Lower lobe of right lung (tissue), 2 donors: ENCODE data around the gene ZNF592. TPM values are rescaled to one million over a fixed set of nuclear protein-coding genes. Genes with fewer than 3 reads are reported as not detected.

ENCODE experiments used
- ATAC-seq, 2 donors: fragments of 200-7000 bp; cut with Tn5 transposase; one replicate each; pipeline ENCODE4 v1.9.1; 2020 to 2022; ENCODE audit warnings: mild to moderate bottlenecking in 2 of 2, moderate library complexity in 2 of 2
- DNase-seq: peaks from one replicate; pipeline ENCODE4 v3.0.0-alpha.2; 2020
- H3K27ac ChIP-seq: fragments of 200-600 bp; one replicate; pipeline ENCODE4 v1.8.0; 2022
- H3K27me3 ChIP-seq: fragments of 200-600 bp; one replicate; pipeline ENCODE4 v1.8.0; 2022; ENCODE audit warnings: low read depth
- H3K36me3 ChIP-seq: fragments of 200-600 bp; one replicate; pipeline ENCODE4 v1.8.0; 2022; ENCODE audit warnings: mild to moderate bottlenecking
- H3K4me1 ChIP-seq: fragments of 200-600 bp; one replicate; pipeline ENCODE4 v1.8.0; 2022
- H3K4me3 ChIP-seq: fragments of 200-600 bp; one replicate; pipeline ENCODE4 v1.8.0; 2022; ENCODE audit warnings: mild to moderate bottlenecking
- H3K9me3 ChIP-seq: fragments of 200-600 bp; one replicate; pipeline ENCODE4 v1.8.0; 2022
- CTCF ChIP-seq: fragments of 200-600 bp; IDR thresholded peaks from one replicate; pipeline ENCODE4 v1.8.0; 2022; ENCODE audit warnings: antibody characterized with exemption, mild to moderate bottlenecking
- intact Hi-C: fragments of 100-400 bp; cut with DNase I; formaldehyde crosslinking; loops from one replicate; pipeline ENCODE4 v1.11.0; 2022
- total RNA-seq: library from RNA; stranded (reverse); fragmentation: NEBNext Ultra II Directional; extraction: Animal tissue kit (Norgen Biotek cat#: 25700); gene quantifications from one replicate; pipeline ENCODE4 v1.2.1, GENCODE V29; 2021
- donor health status: DM: no; HTN: yes; CAD: no; lungs with severe emphysema.

ZNF592 gene
- total RNA-seq, 1 donor from 2014 or later, result 34.8 TPM

DNA sequence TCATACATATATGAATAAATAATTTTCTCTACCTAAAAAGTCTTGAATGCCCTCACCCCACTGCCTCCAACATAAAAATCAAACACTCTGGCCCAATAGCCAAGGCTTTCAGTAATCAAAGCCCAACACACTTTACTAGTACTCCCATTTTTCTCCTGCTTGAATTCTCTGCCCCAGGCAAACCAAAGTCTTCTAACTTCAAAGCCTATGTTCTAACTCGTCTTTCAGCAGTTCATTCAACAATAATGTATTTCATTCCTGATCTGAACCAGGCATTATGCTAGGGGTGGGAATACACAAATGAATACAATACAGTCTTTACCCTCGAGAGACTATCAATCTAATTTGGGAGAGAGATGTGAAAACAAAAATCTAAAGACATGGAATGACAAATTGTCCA, 11.4 kb upstream of the ZNF592 start:
- Histone ChIP-seq H3K4me1 (peaks cover 21% of the 10 kb centered on the region), H3K27ac (no peak overlapping the region), H3K4me3 (no peak overlapping the region), H3K9me3 (no peaks in the 10 kb centered on the region), H3K36me3 (no peaks in the 10 kb centered on the region), H3K27me3 (no peaks in the 10 kb centered on the region)
- ATAC-seq, result no peak
- no peak for DNase-seq
- no peak for TF ChIP-seq CTCF
- intact Hi-C loops, result no loop called here

GRCh38 chr15:84740691-84741090, 7.7 kb upstream of the ZNF592 start:
- no peaks in the 10 kb centered on the region for H3K9me3 ChIP-seq
- H3K27me3 ChIP-seq, result no peaks in the 10 kb centered on the region
- DNase-seq (no peak), ATAC-seq (no peak)
- H3K36me3 ChIP-seq, result no peaks in the 10 kb centered on the region
- no peak overlapping the region for H3K27ac ChIP-seq
- H3K4me3 ChIP-seq, result no peak overlapping the region
- TF ChIP-seq CTCF, result no peak
- intact Hi-C loops, result no loop called here
- H3K4me1 ChIP-seq, result peaks cover 10% of the 10 kb centered on the region

GRCh38 chr15:84741121-84741520, 7.3 kb upstream of the ZNF592 start:
- no peak for ATAC-seq
- no peaks in the 10 kb centered on the region for H3K36me3 ChIP-seq
- intact Hi-C loops, result no loop called here
- H3K4me3 ChIP-seq, result no peak overlapping the region
- H3K9me3 ChIP-seq, result no peaks in the 10 kb centered on the region
- H3K4me1 ChIP-seq, result peaks cover 11% of the 10 kb centered on the region
- H3K27ac ChIP-seq, result no peak overlapping the region
- no peak for TF ChIP-seq CTCF
- DNase-seq, result no peak
- no peaks in the 10 kb centered on the region for H3K27me3 ChIP-seq

DNA sequence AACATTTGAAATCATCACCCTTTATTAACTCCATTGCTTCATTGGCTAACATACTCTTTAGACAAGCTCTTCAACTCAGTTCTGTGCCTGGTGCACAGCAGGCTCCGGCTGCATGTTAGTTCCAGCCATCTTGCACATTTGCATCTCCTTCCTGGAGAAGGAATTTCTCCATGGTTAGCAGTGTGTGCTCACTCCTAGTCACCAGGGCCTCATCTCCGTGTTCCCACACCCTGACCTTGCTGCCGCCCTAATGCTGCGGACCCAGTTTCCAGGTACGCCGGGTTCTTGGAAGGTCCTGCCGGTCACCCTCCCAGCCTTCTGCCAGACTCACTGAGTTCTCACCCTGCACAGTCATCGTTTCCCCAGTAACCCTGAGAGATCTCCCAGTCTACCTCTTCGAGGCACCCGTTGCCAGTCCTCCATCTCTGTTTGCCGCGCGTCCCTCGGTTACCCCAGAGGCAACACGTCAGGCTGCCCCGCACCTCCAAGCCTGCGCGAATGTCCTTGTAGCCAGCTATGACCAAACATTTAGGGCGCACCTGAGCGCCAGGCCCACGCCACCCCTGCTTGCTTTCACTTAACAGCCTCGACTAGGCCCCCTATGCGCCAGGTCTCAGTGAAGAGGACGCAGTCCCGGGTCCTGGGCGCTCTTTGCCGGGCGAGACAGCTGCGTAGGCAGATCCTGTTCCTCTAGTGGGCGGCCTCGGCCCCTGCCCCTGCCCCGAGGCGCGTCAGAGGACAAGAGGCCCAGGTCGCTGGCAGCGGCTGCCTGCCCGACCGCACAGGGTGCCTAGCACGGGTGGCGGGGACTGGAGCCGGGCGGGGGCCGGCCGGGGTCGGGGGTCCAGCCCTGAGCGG, 747 bp upstream of the ZNF592 start:
- Histone ChIP-seq H3K9me3 (no peaks in the 10 kb centered on the region), H3K27ac (peak overlapping the region; percentile 100), H3K36me3 (no peaks in the 10 kb centered on the region), H3K4me3 (peak overlapping the region; percentile 85), H3K4me1 (peaks cover 58% of the 10 kb centered on the region), H3K27me3 (no peaks in the 10 kb centered on the region)
- peak; percentile 21 for TF ChIP-seq CTCF
- DNase-seq, result peak; percentile 91
- intact Hi-C loops, result no loop called here
- ATAC-seq, result peak; percentile 81 to 84

DNA sequence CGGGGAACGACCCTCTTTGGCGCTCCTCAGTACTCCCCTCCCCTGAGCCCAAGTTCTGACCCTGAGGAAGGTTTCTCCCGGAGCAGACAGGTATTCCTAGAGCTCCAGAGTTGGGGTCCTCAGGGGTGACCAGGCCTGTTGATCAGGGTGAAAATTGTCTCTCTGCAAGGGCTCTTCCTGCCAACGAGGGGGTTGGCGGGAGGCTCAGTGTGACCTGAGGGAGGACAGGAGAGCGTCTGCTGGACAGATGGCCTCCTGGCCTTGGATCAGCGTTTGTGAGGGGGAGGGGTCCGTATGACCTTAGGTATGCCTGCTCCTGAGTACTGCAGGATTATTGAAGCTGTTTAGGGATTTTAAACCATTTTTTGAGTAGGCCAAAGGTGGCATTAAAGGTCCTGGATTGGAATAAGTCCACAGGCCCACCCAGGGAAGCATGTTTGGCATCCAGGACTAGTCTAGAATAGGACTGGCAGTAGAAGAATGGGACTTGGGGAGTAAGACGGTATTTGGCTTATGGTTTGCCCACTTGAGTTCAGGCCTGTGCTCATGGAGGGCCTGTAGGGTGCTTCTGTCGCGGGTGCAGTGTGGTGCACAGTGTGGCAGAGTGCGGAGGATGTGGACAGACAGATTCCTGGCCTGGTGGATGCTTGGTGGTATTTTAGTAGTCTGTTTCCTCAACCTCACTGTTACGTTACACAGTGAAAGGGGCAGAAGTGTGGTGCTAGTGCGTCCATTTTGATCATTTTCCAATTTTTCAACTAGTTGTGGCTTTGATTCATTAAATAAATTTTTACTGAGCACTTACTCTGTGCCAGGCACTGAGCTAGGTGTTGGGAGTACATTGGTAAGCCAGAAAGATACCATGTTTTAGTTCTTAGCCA, 959 bp downstream of the ZNF592 start:
- peak; percentile 54 for DNase-seq
- no peak for TF ChIP-seq CTCF
- Histone ChIP-seq H3K27me3 (no peaks in the 10 kb centered on the region), H3K36me3 (no peaks in the 10 kb centered on the region), H3K4me1 (peaks cover 71% of the 10 kb centered on the region), H3K4me3 (peak overlapping the region; percentile 90), H3K9me3 (no peaks in the 10 kb centered on the region), H3K27ac (peak overlapping the region; percentile 100)
- intact Hi-C loops, result no loop called here
- ATAC-seq, result peak; percentile 23 to 37
